Skin of body (tissue), 2 donors: Measurements from ENCODE around the gene NHLRC2. TPM values are rescaled to one million over a fixed set of nuclear protein-coding genes. Genes with fewer than 3 reads are reported as not detected.
"Not testable (repeated sequence)": the region's sequence is repeated elsewhere in the genome, so short reads cannot be mapped to it uniquely, and the experiment has no call there.

Experiments used
- DNase-seq: peaks from one replicate; lab custom pipeline; 2025; lab: John Stamatoyannopoulos, UW
- total RNA-seq: library from RNA; depleted of rRNA; stranded (reverse); fragments of >200 nt; gene quantifications from one replicate; pipeline ENCODE4 v1.2.3, GENCODE V29; 2014

NHLRC2 gene
- total RNA-seq, 1 donor from 2014 or later, result 22.7 TPM

DNA sequence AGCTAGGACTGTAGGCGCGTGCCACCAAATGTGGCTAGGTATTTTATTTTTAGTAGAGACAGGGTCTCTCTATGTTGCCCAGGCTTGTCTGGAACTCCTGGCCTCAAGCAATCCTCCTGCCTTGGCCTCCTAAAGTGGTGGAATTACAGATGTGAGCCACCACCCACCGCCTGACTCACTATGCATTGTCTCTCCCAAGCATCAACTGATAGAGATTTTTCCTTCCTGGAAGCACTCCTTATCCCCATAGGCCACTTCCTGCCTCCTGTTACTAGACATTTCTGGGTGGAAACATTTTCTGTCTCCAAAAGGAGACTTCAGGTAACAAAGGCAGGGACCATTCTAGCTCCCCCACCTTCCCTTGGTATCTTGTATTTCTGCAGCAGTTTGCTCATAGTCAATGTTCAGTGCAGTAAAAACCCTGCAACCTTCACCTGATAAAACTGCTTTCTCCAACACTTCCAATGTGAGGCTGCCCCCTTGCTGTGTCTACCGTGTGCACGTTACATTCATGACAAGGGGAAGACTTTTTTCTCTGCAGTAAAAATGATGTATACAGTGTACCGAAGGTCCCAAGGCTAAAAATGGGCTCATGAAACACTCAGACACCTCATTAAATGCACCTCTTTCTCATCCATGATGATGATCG, 84.9 kb downstream of the NHLRC2 start:
- no peak for DNase-seq

DNA sequence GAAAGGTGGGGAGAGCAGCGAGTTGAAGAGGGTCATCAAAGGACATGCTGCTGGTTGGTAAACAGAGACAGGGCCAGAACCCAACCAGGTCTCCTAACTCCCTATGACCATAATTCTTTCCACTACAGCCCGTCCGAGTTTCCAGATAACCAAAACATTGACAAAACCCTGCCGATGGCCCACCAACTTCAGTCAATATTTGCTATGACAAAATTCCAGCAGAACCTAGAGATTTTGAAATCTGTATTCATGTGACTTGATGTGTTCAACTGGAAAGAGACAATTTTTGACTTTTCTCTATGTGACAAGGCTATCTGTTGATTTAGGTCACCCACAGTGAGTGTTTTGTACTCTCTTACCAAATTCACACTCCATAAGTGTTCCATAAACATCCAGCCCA, 86.7 kb downstream of the NHLRC2 start:
- no peak for DNase-seq

DNA sequence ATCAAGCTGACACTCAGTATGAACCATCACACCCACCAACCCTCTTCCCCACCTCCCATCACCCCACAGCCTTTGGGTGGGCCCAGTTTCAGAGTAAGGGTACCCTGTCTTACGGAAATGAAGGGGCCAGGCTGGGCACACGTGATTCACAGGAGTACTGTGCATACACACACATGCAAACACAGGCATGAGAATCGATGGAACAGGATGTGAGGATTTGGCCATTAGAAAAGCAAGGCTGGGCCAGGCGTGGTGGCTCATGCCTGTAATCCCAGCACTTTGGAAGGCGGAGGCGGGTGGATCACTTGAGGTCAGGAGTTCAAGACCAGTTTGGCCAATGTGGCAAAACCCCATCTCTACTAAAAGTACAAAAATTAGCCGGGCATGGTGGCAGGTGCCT, 88.7 kb downstream of the NHLRC2 start:
- not testable (repeated sequence) for DNase-seq

DNA sequence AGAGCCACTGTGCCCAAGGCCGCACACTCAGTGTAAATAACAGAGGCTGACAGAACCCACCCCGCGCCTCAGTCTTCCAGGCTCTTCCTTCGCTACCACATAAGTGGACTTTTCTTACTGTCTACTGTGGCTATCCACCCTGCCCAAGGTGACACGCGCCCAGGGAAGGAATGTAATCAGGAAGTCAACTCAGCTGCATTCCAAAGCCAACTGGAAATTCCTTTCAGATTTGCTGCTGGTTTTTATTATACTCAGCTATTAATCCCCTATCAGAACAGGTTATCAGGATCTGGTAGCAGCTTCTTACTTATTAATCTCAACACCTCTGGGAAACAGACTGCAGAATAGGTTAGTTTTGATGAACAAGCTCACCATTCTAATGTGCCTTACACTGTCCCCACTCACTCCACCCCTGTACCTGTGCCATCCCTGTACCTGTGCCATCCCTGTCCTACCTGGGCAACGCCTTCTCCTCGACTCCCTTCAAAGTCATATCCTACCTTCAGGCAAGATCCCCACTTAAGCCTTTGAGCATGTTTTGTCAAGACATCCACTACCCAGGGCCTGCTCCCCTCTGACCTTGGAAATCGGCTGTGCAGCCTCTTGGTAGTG, 90.7 kb downstream of the NHLRC2 start:
- no peak for DNase-seq

DNA sequence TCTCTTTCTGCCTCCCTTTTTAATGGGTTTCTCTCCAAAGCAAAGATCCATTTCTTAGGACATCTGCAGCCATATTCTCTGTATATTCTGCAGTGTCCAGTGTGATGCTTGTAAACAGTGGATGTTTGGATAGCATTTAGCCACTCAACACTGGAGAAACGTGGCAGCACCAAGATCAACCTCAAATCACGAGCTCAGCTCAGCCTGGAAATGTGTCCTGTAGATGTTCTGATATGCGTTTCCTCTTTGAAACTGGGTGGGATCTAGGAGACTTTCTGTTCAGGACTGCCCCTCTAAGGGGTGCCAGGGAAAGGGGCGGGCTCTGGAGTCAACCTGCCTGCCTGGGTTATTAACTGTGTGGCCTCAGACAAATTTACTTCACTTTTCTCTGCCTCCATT, 91.2 kb downstream of the NHLRC2 start:
- DNase-seq, result no peak

DNA sequence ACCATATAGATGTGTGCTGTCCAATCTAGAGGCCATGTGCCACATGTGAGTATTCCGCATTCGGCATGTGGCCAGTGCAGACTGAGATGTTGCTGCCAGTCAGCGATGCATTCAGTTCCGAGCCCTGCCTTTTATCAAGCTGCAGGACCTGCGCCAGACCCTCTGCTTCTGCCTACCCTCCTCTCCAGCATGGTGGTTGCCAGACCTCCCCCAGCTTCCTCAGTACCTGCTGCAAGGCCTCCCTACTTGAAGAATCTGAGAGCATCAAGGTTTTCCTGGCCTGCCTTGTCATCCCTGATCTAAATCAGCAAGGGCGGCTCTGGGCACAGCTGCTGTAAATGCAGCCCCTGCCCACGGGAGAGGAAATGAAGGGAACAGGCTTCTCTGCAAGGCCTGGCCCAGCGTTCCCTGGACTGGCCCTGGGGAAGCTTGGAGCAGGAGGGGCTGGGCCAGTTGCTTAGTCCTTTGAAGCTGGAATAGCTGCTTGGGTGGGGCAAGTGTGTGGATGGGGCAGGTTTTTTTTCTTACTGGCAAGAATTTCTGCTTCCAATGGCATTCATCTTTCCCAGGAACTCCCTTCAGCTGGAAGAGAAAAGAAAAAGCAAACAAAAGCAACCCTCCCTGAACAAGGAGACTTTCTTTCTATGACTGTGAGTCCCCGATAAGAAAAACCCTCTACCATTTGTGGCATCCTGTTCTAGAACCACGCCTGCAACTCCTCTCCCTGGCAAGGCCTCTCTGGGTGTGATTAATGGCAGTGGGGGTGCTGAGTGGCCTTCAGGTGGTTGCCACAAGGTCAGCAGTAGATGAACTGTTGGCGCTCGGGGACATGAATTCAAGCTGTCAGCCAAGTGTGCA, 93.0 kb downstream of the NHLRC2 start:
- DNase-seq, result no peak

DNA sequence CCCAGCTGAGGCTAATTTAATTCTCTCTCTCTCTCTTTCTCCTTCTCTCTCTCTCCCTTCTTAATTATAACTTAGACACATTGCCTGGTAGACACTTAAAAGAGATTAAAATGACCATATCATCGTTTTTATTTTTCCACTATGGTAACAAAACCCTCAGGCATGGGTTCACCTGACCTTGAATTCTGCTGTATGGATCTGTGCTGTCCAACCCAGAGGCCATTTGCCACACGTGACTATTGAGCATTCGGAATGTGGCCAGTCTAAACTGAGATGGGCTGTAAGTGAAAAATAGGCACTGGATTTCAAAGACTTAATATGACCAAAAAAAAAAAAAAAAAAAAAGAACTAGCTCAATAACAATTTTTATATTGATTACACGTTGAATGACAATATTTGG, 93.6 kb downstream of the NHLRC2 start:
- no peak for DNase-seq

DNA sequence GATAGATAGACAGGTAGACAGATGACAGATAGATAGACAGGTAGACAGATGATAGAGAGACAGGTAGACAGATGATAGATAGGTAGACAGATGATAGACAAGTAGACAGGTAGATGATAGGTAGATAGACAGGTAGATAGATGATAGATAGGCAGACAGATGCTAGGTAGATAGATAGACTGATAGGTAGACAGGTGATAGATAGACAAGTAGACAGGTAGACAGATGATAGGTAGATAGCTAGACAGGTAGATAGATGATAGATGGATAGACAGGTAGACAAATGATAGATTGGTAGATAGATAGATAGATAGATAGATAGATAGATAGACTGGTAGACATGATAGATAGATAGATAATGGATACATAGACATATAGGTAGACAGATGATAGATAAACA, 95.8 kb downstream of the NHLRC2 start:
- DNase-seq, result no peak

DNA sequence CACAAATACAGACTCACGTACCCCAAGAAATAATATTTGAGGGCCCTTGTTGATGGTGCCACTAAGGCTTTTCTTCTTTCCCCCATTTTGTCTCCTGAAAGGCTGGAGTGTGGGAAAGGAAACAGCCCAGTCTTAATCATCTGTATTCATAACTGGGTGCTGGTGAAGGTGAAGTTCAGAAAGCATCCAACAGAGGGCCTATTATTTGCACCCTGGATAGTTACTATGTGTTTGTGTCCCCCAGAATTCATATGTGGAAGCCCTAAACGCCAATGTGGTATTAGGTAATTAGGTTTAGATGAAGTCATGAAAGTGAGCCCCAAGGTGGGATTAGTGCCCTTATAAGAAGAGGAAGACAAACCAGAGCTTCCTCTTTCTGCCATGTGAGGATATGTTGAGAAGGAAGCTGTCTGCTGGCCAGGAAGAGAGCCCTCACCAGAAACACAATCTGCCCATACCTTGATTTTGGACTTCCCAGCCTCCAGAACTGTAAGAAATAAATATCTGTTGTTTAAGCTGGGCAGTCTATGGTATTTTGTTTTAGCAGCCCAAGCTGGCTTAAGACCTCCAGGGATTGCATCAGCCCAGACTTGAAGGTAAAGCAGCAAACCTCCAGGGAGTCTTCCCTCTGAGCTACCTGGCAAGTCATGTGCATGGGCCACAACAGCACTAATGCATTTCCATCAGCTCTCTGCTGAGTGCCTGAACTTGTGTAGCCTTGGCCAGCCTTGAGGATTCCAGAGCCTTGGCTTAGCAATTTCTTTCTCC, 99.2 kb downstream of the NHLRC2 start:
- no peak for DNase-seq

DNA sequence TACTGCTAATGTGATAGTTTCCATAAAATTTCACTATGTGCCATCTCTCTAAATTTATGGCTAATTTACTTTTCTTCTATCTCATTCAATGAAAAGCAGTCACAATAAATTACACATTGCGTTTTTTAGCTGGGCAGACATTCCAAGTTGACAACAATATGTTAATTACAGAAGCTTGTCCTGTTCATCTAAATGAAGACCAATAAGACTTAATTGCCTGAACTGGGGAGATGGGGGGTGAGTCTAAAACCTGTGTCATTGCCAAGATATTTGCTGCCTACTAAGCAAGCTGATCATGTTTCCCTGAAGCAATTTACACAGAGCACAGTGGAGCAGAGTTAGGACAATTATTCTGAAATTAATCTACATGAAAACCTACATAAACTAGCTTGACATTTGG, 99.9 kb downstream of the NHLRC2 start:
- no peak for DNase-seq

DNA sequence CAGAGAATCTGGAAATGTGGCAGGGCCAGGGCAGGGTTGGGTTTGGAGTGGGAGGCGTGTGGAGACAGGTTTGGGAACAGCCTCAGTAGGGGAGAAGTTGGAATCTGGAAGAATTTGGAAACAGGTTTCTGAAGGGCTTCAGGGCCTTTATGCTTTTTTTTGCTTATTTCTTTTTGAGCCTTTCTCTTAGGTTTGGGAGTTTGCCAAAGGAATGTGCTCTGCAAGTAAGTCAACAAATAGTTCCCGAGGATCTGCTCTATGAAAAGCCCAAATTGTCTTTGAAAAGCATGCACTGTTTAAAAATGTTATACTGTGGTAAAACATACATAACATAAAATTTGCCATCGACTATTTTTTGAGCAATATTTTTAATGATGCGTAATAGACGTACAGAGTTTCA, 102.6 kb downstream of the NHLRC2 start:
- peak; percentile 50 for DNase-seq

DNA sequence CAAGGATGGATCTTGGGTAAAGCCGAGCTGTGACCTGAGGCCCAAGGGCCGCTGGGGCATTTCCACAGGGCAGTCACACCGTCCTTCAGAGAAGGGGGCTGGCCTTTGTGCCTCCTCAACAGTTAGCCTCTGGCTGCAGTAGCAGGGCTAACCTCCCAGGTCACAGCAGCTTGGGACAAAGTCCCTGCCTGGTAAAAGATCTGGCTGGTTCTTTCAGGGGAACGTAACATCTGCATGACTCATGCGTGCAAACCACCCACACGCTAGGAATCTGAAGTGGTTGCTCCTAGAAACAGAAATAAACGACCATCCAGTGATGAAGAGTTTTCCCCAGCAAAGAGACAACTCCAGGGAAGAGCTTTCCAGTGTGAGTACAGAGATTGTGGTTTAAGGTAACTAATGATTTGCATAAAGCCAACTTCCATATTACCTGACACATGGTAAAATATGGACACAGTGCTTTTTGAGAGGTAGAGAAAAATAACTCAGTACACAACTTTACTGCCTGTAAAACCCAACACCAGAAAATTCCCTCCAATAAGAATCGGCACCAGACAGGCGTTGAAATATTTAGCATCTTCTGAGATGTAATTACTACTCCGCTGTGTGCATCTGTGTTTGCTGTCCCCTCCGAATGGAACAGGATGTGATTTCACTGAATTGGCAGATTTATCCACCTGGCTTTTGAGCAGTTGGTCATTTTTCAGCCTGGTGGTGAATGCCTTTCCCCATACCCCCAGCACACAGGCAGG, 104.3 kb downstream of the NHLRC2 start:
- DNase-seq, result peak; percentile 17

DNA sequence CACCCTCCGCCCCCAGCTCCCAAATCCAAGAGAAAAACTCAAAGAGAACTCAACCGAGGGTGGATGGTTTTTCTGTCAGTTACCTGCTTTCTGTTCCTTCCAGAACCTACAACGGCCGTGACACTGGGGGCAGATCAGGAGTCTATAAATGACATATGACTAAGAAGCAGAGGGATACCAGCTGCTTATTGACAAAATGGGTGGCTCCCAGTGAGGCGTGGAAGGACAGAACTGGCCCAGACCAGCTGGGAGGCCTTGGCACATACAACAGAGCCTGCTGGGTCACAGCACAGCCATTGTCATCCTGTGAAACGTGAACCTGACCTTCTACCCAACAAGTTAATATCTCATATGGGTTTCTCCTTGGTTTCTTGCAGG, 104.9 kb downstream of the NHLRC2 start:
- no peak for DNase-seq

DNA sequence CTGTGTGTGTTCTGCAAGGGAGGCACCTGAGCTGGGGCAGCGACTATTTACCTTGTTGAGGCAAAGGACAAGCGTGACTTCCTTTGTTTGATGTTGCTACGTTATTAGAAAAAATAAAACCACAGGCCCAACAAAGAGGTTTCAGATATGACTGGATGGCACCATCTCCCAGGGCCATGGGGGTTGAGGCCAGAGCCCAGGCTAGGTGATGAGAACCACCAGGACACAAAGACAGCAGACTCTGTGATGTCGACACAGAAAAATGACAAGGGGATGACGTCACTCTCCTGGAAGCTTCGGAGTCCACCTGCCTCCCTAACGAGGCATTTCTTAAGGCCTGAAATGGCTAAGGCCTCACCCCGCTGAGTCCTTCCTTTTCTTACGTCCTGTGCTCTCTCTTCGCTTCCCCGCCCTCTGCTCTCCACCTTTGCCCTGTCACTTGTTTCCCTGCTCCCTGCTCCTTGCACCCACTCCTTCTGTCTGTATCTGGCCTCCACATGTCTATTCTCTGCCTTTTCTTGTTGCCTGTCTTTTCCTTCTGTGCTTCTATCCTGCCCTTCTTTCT, 106.2 kb downstream of the NHLRC2 start:
- DNase-seq, result no peak

DNA sequence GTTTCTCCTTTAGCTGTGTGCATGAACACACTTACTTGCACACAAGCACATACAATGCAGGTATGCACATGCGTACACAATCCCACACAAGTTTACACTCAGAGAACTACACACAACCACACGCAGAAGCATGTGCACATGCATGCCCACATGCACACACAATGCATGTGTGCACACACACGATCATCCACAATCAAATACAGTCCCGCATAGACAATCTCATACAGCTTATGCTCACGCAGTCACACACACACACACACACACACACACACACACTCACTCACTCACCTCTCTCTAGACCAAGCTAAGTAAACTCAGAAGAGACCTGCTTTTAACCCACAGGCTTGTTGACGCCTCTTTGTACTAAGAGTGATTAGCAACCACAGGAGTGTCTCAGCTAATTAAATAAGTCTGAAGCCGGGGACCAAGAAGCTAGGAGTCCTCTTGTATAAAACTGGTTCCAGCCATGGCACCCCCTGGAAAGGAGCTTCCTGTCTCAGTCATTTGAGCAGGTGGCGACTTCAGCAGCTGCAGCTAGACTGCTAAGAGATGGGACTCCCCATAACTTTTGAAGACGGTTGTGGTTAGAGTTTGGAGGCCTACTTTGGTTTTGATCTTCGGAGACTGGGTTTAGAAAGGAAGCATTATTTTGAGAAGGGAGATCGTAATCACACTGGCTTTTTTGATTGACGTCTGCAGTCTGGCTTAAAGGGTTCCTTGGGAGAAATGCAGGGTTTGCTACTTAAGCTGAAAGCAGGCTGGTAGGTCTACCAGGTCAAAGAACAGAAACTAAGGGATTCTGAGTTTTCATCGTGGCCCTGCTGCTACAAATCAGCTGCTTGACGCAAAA, 106.9 kb downstream of the NHLRC2 start:
- DNase-seq, result no peak

DNA sequence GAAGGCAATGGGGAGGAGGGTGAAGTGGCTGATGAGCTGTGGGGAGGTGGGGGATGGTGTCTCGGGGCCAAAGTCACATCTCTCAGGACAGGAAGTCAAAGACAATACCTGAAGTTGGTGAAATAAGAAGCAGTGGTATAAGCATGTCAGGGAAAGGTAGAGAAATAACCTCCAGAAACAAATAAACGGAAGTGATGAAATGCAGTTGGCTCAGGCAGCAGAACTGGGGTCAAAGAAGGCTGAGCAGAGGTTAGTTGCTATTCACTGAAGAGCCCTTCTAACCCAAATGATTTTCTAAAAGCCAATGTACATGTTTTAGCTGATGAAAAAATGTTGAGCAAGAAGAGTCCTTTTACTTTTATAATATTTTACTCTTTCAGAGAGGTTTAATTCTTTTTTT, 110.6 kb downstream of the NHLRC2 start:
- no peak for DNase-seq

DNA sequence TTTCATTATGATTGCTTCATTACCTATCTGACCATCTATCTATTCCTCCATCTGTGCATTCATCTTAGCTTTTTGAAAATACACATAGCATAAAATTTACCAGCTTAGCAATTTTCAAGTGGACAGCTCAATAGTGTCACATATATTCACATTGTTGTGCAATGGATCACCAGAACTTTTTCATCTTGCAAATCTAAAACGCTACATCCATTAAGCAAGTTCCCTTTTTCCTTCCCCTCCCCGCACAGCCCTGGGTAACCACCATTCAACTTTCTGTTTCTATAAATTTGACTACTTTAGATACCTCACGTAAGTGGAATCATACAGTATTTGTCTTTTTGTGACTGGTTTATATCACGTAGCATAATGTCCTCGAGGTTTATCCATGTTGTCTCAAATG, 111.2 kb downstream of the NHLRC2 start:
- no peak for DNase-seq
